Activated T-helper 1 cell treated with anti-CD3 and anti-CD28 coated beads, Interleukin-2, amount 50 U/mL, for 16 hours (primary cell): ENCODE results near the gene ATAD3C.

Experiments
- DNase-seq, 2 donors: peaks; one replicate each; pipeline ENCODE4 v3.0.0-alpha.2; 2020; ENCODE audit warnings: low read depth in 1 of 2, low spot score in 1 of 2

Gene ATAD3C

GRCh38 chr1:1430114-1430982 is 19.1 kb upstream of the ATAD3C start:
- DNase-seq, result no peak

- no peak for DNase-seq
Observed at GRCh38 chr1:1430992-1431844, 18.3 kb upstream of the ATAD3C start.

GRCh38 chr1:1431845-1432273 is 17.6 kb upstream of the ATAD3C start:
- DNase-seq, result no peak

- DNase-seq, result no peak
Observed at GRCh38 chr1:1432274-1432950, 17.1 kb upstream of the ATAD3C start.

GRCh38 chr1:1432951-1433803 is 16.3 kb upstream of the ATAD3C start:
- no peak for DNase-seq

GRCh38 chr1:1433804-1434130 is 15.7 kb upstream of the ATAD3C start:
- no peak for DNase-seq

GRCh38 chr1:1434131-1434823 is 15.2 kb upstream of the ATAD3C start:
- DNase-seq, result no peak

- no peak for DNase-seq
Observed at GRCh38 chr1:1434824-1435105, 14.7 kb upstream of the ATAD3C start.

GRCh38 chr1:1435106-1435903 is 14.2 kb upstream of the ATAD3C start, which contains the start of gene VWA1:
VWA1 (plus strand) TSS chr1:1435690; CDS start chr1:1435749, 59 bp downstream.
- DNase-seq, result peak in 1 of 2 donors; percentile 46

- no peak for DNase-seq
Observed at GRCh38 chr1:1435911-1436629, 13.4 kb upstream of the ATAD3C start.

- DNase-seq, result no peak
Observed at GRCh38 chr1:1436630-1437032, 12.9 kb upstream of the ATAD3C start.

GRCh38 chr1:1437033-1437903 is 12.2 kb upstream of the ATAD3C start:
- DNase-seq, result no peak

- DNase-seq, result no peak
Observed at GRCh38 chr1:1437904-1438376, 11.5 kb upstream of the ATAD3C start.

GRCh38 chr1:1438531-1439381 is 10.7 kb upstream of the ATAD3C start:
- no peak for DNase-seq

- no peak for DNase-seq
Observed at GRCh38 chr1:1439546-1440261, 9.8 kb upstream of the ATAD3C start.
